Measurements from ENCODE around the gene NCAM2. TPM values are rescaled to one million over a fixed set of nuclear protein-coding genes. Genes with fewer than 3 reads are reported as not detected.

The NCAM2 gene
- total and polyA plus RNA-seq, 11 donors: 0.19 to 4.3 (median 2.9) TPM

DNA sequence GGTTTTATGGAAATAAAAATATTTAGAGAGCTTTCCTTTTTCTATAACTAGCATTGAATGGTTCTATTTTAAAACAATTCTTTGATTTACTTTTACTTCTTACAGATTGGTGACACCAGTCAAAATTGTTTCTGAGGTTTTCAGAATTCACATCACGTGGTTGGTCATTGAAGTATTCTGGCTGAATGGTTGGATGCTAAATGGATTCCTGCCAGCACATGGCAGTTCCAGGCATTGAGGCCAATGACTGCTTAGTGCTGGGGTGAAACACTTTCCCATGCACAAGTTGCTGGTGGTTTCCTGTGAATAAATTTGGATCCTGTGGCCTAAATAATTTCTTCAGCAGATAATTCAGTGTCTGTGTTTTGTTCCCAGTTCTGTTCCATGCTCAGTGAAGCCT, 20.6 kb downstream of the NCAM2 start:
- no peaks in the 10 kb centered on the region for H3K27me3 ChIP-seq
- no peak overlapping the region for H3K27ac ChIP-seq
- TF ChIP-seq CTCF (IDR thresholded peaks at IDR 0.05): no peak
- TF ChIP-seq POLR2A (IDR thresholded peaks at IDR 0.05): no peak
- ATAC-seq: no peak
- no peaks in the 10 kb centered on the region for H3K36me3 ChIP-seq
- H3K4me3 ChIP-seq: no peak overlapping the region
- intact Hi-C loops (cut with DNase I): no loop called here
- WGBS, 4 donors: 7 to 14% (median 10%) methylated on average over 1 of the region's 1 CpG
- DNase-seq: no peak
- no peaks in the 10 kb centered on the region for H3K9me3 ChIP-seq
- H3K4me1 ChIP-seq: peaks cover 0 to 4% (median 0%) of the 10 kb centered on the region in 12 donors

DNA sequence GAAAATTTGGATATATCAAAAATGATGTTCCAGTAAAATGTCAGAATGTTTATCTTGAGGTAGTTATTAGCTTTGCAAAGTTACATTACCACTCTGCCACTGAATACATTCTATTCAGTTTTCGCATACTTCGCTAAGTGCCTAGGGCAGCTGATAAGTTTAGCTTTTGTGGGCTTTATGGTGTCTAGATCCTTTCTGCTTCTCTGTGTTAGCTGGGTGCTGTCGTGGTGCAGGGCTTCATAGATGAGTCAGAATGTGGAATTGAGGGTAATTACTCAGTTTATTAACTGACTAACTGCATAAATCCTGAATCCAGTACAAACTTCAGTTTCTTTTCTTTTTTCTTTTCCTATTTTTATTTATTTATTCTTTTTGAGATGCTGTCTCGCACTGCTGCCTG, 21.5 kb downstream of the NCAM2 start:
- Histone ChIP-seq H3K27me3 (no peaks in the 10 kb centered on the region), H3K4me1 (peaks cover 0 to 4% (median 0%) of the 10 kb centered on the region in 12 donors), H3K9me3 (no peaks in the 10 kb centered on the region), H3K4me3 (no peak overlapping the region), H3K27ac (no peak overlapping the region), H3K36me3 (no peaks in the 10 kb centered on the region)
- no peak for ATAC-seq
- DNase-seq: no peak
- TF ChIP-seq POLR2A (IDR thresholded peaks at IDR 0.05) (no peak), CTCF (IDR thresholded peaks at IDR 0.05) (no peak)
- intact Hi-C loops (cut with DNase I): no loop called here
- WGBS, 4 donors: 67 to 78% (median 71%) methylated on average over 4 of the region's 4 CpGs

DNA sequence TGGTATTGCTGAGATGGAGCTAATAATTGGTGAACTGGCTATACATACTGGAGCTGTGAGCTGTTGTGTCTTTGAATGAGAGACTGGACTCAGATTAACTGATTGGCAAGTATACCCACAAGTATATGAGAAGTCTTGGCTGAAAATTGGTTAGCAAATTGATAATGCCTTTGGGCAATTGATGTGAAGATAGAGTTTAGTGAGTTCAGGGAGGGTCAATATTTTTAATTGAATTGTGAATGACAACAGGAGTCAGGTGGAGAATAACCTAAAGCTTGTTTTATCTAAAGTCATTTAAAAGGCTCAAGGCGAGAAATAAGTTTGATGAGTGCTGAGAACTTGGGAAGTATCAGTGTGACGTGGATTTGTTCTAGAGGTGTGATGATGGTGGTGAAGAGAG, 27.5 kb downstream of the NCAM2 start:
- ATAC-seq (no peak), DNase-seq (no peak)
- TF ChIP-seq CTCF (IDR thresholded peaks at IDR 0.05) (no peak), POLR2A (IDR thresholded peaks at IDR 0.05) (no peak)
- no peak overlapping the region for H3K27ac ChIP-seq
- 70 to 81% (median 74%) methylated on average over 2 of the region's 2 CpGs for WGBS, 4 donors
- H3K36me3 ChIP-seq: no peaks in the 10 kb centered on the region
- H3K4me3 ChIP-seq: no peak overlapping the region
- peaks cover 0 to 4% (median 0%) of the 10 kb centered on the region in 12 donors for H3K4me1 ChIP-seq
- intact Hi-C loops (cut with DNase I): no loop called here
- no peaks in the 10 kb centered on the region for H3K9me3 ChIP-seq
- H3K27me3 ChIP-seq: no peaks in the 10 kb centered on the region

GRCh38 chr21:21028275-21028820, 30.1 kb downstream of the NCAM2 start:
- TF ChIP-seq CTCF (IDR thresholded peaks at IDR 0.05): no peak
- no peak for TF ChIP-seq POLR2A (IDR thresholded peaks at IDR 0.05)
- peaks cover 0 to 4% (median 0%) of the 10 kb centered on the region in 12 donors for H3K4me1 ChIP-seq
- intact Hi-C loops (cut with DNase I): no loop called here
- WGBS, 4 donors: 78 to 84% (median 83%) methylated on average over 5 of the region's 5 CpGs
- DNase-seq: no peak
- no peak for ATAC-seq
- no peaks in the 10 kb centered on the region for H3K36me3 ChIP-seq
- no peaks in the 10 kb centered on the region for H3K27me3 ChIP-seq
- no peak overlapping the region for H3K4me3 ChIP-seq
- H3K9me3 ChIP-seq: no peaks in the 10 kb centered on the region
- no peak overlapping the region for H3K27ac ChIP-seq

All from heart left ventricle (tissue), 16 donors.